Frontal cortex (tissue), 4 donors: Measurements from ENCODE around the gene KMT2B. TPM values are rescaled to one million over a fixed set of nuclear protein-coding genes. Genes with fewer than 3 reads are reported as not detected.

ENCODE experiments used
- DNase-seq, 2 donors: peaks; one replicate each; pipeline ENCODE4 v3.0.0; 2012; ENCODE audit warnings: low spot score in 2 of 2
- FAIRE-seq: peaks from 2 replicates; lab custom pipeline; 2012; peaks lifted over from hg19 to GRCh38; lab: Jason Lieb, UNC
- total RNA-seq: library from RNA; depleted of rRNA; stranded (reverse); fragments of >200 nt; gene quantifications from one replicate; pipeline ENCODE4 v1.2.3, GENCODE V29; 2014
- donor health status: control.
- donor health status: control.
- donor health status: control.

KMT2B gene
- total RNA-seq, 1 donor from 2014 or later, result 3.7 TPM

DNA sequence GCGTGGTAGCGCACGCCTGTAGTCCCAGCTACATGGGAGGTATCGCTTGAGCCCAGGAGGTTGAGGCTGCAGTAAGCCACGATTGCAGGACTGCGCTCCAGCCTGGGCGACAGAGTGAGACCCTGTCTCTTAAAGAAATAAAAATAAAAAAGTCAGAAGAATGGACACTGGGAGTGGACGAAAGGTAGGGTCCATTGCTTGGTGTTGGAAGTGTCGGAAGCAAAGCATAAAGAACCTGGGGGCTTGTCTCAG lies 57.2 kb downstream of the KMT2B start:
- FAIRE-seq (no peak), DNase-seq (no peak)

DNA sequence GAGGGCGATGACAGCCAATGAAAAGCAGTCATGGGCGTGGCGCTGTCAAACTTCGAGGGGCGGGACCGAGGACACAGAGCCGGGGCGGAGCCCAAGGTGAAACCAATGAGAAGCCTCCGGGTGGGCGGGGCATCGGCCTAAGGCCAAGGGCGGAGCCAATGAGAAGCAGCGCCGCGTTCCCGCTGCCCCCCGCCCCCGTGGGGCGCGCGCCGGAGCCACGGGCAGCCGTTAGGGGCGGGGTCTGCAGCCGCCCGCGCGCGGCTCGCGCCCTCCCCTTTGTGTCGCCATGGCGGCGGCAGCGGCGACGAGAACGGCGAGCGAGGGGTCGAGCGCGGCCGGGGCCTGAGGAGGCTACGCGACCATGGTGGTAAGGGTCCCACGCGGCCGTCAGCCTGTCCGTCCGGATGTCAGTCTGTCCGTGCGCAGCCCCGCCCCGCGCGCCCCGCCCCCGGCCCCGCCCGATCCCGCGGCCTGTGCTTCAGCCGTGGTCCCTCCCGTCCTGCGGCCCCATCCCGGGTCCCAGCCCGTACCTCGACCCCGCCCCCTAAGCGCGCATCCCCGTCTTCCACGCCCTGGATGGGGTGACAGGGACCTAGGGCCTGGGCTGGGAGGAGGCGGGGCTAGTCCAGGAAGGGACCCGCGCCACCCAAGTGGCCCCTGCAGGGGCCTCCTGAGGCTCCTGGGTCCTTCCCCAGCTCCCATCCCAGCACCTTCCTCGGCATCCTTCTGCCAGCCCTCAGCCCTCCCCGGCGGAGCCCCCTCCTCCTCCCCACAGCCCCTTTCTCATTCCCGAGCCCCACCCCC lies 57.7 kb downstream of the KMT2B start, which contains the start of gene ARHGAP33:
Gene ARHGAP33, plus strand, starts transcription at position 267 of the 804 bp plus-strand sequence. Its CDS starts 95 bp downstream, at position 362.
- FAIRE-seq, result peak; percentile 30
- DNase-seq, result peak; percentile 98 to 99

DNA sequence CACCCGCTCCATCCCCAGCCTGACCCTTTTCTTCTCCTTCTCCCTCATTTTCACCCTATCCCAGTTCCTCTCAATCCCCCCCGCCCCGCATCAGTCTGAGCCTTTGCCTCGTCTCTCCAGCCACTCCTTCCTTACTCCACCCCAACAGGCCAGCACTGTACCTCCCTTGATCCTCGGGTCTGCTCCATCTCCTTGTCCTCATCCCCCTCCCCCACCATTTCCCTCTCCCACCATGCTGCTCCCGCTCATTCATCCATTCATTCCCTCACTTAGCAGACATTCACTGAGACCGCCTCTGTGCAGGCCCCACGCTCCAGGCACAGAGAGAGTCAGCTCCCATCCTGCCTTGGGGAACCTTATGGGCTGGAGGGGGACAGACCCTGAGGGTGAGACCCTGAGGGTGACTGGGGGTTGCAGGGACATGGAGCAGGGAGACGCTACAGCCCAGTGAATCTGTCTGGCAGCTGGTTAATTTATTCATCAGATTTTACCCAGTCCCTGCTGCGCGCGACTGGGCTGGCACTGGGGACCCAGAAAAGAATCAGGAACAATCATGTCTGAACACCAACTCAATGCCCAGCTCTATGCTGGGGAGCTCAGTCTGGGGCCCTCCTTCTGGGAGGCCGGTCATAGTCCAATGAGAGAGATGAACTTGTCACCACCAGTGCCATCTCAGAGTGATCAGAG lies 58.4 kb downstream of the KMT2B start:
- DNase-seq (peak in 1 of 2 donors; percentile 25), FAIRE-seq (no peak)

DNA sequence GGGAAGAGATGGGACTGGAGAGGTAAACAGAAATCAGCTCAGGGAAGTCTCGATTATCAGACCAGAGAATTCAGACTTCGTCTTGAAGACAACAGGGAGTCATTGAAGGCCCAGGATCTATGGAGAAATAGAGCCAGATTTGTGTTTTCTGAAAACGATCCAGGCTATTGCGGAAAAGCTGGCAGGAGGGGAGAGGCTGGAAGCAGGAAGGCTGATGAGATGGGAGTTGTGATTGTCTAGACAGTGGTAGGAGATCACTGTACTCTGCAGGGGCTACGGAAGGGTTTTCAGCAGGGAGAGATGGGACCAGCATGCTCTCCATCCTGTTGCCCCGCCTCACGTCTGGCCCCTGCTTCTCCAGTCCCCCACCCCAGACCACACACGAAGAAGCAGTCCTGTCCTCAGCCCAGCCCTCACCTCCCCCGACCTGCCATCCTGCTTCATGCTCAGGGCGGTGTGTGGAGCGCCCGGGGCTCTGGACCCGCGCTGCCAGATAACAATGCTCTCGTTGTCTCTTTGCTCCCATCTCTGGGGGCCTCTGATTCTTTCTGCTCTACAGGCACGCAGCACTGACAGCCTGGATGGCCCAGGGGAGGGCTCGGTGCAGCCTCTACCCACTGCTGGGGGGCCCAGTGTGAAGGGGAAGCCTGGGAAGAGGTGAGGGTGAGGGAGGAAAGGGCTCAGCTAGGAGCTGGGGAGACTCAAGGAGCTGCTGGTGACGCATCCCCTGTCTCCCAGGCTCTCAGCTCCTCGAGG lies 59.5 kb downstream of the KMT2B start:
- FAIRE-seq (no peak), DNase-seq (peak in 1 of 2 donors; percentile 68)

DNA sequence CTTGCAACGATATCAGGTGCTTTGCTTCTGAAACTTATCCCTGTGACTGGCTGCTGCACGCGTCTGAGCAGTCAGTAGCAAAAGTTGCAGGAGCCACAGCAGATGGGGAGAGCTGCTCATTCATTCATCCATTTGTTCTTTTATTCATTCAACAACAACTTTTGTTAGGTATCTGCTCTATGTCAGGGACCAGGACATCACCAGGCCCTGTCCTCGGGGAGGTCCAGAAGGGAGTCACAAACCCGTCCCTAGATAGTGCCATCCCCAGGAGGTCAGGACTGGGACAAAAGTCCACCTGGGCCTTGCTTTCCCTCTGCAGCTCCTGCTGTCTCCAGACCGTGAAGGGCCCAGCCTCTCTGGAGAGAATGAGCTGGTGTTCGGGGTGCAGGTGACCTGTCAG lies 60.2 kb downstream of the KMT2B start:
- no peak for FAIRE-seq

DNA sequence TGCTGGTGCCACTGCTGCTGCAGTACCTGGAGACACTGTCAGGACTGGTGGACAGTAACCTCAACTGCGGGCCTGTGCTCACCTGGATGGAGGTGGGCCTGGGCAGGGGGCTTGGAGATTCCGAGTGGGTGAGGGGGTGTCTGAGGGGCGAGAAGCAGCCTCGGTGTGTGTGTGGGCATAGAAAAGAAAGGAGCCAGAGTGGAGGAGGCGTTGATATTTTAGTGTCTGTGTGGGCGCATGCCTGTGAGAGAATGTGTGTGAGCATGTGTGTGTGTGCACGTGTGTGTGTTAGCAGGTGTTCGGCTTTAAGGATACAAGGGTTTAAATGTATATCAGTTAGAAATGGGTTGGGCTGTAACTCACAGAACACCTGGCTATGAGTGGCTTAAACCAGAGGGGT lies 61.2 kb downstream of the KMT2B start:
- FAIRE-seq (no peak), DNase-seq (no peak)

More for the DNA sequence above, 60.2 kb downstream of the KMT2B start:
- no peak for DNase-seq

DNA sequence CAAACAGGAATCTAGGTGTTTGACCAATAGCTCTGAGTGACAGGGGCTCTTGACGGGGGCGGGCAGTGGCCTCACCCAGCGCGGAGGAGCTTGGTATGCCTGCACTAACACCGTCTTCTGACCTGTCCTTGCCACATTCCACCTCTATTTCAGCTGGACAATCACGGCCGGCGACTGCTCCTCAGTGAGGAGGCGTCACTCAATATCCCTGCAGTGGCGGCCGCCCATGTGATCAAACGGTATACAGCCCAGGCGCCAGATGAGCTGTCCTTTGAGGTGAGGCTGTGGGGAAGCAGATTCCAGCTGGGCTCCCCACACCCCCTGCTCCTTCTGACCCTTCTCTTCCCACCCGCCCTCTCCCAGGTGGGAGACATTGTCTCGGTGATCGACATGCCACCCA lies 62.3 kb downstream of the KMT2B start:
- no peak for FAIRE-seq
- no peak for DNase-seq

DNA sequence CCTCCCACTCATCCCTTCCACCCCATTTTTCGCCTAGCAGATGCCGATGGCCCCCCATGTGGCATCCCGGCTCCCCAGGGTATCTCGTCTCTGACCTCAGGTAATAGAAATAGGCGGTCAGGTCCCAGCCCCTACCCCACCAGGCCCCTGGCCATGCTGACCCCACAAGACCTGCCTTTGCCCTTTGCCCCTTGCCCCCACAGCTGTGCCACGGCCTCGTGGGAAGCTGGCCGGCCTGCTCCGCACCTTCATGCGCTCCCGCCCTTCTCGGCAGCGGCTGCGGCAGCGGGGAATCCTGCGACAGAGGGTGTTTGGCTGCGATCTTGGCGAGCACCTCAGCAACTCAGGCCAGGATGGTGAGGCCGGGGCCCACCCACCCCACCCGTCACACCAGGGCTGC lies 62.9 kb downstream of the KMT2B start:
- no peak for DNase-seq
- no peak for FAIRE-seq

DNA sequence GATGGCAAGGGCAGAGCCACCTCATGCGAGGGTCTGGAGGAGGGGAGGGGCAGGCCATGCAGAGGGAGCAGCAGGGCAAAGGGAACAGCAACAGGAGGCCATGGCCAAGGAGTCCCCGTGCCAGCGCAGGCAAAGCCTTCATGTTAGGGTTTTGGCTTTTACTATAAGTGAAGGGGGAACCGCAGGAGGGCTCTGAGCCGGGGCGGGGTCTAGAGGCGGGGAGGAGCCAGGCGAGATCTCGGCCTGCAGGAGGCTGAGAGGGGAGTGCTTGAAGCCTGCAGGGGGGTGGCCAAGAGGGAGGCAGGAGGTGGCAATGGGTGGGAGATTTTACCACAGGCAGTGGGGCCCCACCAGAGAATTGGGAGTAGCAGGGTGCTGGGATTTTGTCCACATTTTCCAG lies 63.8 kb downstream of the KMT2B start:
- DNase-seq (no peak), FAIRE-seq (no peak)

DNA sequence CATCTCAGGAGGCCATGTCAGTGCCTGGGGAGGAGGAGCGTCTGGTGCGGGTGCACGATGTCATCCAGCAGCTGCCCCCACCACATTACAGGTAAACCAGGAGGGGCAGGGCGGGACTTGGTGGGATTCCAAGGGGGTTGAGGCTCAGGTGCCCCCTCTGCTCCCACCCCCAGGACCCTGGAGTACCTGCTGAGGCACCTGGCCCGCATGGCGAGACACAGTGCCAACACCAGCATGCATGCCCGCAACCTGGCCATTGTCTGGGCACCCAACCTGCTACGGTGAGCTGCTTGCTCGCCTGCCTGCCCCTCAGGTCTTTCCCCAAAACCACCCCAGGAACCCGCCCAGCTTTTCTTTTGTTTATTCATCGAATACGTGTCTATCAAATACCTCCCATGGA lies 64.8 kb downstream of the KMT2B start:
- FAIRE-seq, result no peak
- no peak for DNase-seq

DNA sequence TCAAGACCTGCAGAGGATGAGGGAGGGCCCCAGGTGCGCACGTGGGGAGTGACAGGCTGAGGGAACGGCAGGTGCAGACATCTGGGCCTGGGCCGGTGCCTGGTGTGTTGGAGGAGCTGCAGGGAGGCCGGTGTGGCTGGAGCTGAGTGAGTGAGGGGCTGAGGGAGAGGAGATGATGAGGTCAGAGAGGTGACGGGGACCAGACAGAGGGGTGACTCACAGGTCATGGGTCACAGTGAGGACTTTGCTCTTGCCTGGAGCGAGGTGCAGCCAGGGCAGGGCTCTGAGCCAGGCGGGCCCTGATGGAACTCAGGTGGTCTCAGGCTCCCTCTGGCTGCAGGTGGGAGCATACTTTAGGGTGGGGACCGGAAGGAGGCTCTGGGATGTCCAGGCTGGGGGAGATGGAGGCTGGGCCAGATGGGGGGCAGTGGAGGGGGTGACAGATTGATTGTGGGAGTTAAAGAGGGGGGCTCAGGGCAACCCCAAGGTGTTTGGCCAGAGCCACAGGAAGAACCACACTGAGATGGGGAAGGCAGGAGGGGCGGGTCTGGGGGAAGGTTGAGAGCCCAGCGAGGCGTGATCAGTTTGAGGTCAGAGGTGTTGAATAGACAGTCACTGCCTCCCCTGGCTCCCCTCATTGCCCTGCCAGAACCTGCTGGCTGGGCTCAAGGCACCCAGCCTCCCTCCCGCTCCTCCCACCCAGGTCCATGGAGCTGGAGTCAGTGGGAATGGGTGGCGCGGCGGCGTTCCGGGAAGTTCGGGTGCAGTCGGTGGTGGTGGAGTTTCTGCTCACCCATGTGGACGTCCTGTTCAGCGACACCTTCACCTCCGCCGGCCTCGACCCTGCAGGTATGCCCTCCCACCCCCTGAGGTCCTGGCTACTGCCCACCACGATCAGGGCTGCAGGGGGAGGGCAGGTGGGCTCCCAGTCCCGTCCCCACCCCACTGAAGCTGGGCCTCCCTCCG lies 65.9 kb downstream of the KMT2B start:
- FAIRE-seq, result no peak
- no peak for DNase-seq

DNA sequence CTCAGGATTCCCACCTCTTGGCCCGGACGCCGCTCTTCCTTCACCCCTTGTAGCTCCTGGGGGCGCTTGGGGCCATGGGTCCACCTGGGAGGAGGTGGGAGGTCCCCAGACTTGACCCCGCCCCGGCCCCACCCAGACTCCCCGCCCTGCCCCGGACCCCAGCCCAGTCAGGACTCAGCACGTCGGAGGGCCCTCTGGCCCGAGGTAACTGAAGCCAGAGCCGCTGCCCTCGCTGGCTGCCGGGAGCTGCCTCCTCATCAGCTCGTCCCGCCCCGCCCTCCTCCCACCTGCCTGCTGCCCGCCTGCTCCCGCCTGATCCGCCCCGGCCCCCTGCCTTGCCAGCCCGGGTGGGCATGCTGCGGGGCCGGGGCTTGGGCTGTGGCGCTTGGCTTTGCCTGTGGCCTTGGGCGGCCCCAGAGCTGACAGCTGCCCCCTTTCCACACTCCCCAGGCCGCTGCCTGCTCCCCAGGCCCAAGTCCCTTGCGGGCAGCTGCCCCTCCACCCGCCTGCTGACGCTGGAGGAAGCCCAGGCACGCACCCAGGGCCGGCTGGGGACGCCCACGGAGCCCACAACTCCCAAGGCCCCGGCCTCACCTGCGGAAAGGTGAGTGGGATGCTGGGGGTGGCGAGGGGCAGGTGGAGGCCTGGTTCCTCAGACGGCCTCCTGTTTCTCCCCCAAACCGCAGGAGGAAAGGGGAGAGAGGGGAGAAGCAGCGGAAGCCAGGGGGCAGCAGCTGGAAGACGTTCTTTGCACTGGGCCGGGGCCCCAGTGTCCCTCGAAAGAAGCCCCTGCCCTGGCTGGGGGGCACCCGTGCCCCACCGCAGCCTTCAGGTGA lies 66.9 kb downstream of the KMT2B start:
- FAIRE-seq (no peak), DNase-seq (no peak)

DNA sequence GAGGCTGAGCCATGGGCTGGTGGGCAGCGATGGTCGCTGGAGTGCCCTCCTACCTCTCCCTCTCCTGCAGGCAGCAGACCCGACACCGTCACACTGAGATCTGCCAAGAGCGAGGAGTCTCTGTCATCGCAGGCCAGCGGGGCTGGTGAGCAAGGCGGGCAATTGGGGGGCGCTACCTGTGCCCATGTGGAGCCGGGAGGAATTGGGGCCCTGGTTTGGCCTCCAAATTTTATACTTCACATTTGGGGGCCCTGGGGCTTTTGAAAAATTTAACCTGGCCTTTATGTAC lies 67.5 kb downstream of the KMT2B start:
- DNase-seq (no peak), FAIRE-seq (no peak)

DNA sequence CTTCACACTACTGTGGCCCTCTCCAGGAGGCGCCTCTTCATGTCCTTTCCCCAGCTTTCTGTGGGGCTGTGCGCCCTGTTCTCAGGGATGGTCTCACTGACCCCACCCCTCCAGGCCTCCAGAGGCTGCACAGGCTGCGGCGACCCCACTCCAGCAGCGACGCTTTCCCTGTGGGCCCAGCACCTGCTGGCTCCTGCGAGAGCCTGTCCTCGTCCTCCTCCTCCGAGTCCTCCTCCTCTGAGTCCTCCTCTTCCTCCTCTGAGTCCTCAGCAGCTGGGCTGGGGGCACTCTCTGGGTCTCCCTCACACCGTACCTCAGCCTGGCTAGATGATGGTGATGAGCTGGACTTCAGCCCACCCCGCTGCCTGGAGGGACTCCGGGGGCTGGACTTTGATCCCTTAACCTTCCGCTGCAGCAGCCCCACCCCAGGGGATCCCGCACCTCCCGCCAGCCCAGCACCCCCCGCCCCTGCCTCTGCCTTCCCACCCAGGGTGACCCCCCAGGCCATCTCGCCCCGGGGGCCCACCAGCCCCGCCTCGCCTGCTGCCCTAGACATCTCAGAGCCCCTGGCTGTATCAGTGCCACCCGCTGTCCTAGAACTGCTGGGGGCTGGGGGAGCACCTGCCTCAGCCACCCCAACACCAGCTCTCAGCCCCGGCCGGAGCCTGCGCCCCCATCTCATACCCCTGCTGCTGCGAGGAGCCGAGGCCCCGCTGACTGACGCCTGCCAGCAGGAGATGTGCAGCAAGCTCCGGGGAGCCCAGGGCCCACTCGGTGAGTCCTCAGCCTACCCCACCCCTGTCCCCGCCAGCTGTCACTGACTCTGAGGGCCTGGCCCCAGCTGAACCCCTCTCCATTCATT lies 68.7 kb downstream of the KMT2B start:
- FAIRE-seq (no peak), DNase-seq (no peak)

DNA sequence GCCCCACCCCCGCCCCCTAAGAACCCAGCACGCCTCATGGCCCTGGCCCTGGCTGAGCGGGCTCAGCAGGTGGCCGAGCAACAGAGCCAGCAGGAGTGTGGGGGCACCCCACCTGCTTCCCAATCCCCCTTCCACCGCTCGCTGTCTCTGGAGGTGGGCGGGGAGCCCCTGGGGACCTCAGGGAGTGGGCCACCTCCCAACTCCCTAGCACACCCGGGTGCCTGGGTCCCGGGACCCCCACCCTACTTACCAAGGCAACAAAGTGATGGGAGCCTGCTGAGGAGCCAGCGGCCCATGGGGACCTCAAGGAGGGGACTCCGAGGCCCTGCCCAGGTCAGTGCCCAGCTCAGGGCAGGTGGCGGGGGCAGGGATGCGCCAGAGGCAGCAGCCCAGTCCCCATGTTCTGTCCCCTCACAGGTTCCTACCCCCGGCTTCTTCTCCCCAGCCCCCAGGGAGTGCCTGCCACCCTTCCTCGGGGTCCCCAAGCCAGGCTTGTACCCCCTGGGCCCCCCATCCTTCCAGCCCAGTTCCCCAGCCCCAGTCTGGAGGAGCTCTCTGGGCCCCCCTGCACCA lies 69.5 kb downstream of the KMT2B start:
- DNase-seq (no peak), FAIRE-seq (no peak)
